DMS 273 (cell line): ENCODE measurements around the gene SRC.

Source experiments
- DNase-seq: peaks from one replicate; lab custom pipeline; 2025; ENCODE audit not compliant: unreplicated experiment; lab: John Stamatoyannopoulos, UW

The SRC gene

DNA sequence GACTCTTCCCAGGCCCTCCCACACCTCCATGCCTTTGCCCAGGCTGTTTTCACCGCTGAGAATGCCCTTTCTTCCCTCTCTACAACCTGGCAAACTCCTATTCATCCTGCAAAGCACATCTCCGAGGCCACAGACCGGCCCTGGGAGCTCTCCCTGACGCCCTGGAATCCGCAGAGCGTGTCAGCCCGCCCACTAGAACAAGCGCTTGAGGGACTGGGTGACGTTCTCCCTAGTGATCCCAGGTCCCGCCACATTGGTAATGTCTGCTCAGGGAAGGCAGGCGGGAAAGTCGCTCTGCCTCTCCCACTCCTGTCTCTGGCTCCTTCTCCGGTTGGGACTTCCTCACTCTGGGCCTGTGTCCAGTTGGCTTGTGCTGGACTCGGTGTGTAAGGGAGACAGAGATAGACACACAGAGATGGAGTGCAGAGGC, 61.6 kb downstream of the SRC start:
- peak; percentile 22 for DNase-seq

GRCh38 chr20:37408302-37409193, 62.6 kb downstream of the SRC start:
- DNase-seq = peak; percentile 69

DNA sequence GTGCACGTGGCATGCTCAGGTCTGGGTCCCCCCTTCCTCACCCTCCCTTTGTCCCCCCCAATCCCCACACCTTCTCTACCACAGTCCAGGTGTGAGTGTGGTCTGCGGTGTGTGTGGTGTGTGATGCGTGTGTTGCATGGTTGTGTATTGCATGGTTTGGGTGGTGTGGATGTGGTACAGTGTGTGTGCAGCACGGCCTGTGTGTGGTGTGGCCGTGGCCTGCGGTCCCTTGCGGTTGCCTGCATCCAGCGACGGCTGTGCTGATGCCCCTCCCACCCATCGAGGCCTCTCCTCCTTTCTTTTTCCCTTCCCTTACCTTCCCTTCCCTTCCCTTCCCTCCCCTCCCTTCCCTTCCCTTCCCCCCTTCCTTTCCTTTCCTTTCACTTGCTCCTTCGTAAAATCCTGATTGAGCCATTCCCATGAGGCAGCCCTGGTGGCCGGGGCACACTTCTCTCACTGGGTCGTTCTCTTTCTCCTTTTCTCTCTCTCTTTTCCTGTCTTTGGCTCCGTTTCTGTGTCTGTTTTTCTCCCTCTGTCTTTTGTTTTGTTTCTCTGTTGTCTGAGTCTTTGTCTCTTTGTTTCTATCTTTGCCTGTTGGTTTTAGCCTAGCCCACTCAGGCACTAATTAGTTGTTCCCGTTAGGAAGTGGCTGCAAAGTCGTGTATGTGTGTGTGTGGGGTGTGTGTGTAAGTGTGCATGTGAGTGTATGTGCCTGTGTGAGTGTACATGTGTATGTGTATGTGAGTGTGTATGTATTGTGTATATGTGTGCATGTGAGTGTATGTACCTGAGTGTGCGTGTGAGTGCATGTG, 65.7 kb downstream of the SRC start:
- DNase-seq = no peak

- no peak for DNase-seq
These were observed 67.0 kb downstream of the SRC start for GRCh38 chr20:37413023-37413334.

- no peak for DNase-seq
These were observed 67.4 kb downstream of the SRC start for GRCh38 chr20:37413379-37413778.

DNA sequence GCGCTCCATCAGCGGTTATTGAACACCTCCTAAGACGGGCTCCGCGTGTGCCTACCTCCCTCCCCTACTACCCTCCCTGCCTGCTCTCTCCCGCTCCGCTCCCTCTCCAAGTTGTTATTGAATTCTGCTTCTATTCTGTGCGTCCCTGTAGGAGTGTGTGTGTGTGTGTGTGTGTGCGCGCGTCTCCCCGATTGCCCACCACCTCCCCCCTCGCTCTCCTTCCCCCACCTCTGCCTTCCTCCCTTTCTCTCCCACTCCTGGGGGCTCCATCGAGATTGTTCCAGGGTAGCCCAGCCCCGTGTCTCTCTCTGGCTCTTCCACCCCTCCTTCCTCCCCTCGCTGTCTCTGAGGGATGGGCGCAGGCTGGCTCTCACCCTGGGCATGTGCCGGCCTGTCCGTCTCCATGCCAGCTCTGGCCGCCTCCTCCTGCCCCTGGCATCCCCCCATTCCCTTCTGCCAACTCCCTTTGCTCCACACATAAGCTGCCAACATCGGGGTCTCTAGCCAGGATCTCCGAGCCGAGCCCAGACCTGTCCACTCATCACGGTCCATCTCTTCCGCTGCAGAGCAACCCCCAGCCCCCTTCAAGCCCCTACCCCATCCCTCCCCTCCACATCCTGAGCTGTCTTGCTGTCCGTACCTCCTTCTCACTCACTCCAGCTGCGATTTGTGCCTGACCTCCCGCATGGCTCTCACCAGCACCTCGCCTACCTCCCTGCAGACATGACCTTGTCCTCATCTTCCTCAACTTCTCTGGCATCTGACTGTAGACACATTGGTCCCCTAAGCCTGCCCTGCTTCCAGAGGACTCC, 68.5 kb downstream of the SRC start:
- no peak for DNase-seq

DNA sequence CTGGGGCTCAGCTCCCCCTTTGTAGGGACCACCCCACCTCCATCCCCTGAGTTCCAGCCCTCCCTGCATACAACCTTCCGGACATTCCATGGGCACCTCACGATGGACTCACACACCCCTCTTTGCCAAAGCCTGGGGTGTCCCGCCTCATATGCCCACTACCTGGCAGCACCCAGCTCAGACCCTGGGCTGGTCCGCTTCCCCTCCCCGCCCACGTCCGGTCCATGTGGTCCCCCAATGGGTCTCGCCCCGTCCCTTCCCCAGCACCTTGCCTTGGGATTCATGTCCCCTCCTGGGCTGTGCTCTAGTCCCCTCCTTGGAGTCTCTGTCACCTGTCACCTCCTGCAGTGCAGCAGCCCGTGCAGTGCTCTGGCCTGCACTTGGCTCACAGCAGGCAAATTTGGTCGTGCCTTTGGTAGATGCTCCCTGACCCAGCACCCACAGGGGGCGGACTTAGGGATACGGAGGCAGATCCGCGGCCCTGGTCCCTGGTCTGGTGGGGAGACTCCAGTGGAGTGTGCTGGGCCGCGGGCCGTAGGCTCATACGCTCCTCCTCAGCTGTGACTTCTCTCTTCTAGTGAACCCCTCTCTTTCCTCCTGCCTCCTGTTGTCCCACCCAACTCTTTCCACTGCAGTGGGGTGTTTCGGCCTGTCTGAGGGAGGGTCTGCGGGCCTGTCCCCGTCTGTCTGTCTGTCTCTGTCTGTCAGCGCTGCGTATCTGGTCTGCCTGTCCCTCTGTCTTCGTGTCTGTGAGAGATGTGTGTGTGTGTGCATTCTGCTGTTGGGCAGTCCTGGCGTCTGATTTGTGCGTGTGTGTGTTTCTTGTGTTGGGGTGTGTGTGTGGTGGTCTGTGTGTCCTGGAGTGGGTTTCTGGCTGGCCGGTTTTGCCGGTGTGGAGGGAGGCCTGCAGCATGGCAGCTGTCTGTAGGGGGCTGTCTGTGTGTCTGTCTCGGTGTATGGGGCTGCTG, 69.5 kb downstream of the SRC start:
- DNase-seq = no peak

DNA sequence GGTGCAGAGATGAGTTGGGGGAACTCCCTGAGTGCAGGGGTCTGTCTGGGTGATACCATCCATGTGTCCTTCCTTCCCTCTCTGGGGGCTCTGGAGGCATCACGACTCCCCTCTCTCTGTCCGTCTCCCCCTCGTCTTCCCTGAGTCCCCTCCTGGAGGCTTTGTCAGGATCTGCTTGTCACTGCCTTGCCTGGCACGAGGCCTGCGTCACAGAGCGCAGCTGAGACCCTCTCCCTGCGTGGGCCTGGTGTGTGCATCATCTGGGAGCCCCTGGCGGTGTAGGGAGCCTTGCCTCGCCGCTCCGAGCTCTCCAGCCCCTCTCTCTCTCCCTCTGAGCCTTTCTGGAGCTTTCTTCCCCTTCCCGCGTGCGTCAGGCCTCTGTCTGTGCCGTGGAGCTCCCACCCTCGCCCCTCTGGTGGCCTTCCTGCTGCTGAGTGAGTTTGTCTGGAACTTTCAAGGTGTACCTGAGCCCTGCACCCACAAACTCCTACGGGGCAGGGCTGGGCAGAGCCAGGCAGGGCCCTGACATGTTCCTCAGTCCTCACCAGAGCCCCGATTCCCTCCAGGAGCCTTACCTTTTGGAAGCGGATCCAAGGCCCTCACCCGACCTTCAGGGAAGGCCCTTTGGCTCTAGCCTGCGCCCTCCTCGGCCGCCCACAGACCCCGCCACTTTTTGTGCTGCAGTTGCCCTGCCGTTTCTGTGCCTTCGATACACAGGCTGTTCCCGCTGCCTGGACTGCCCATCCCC, 70.3 kb downstream of the SRC start:
- no peak for DNase-seq

- no peak for DNase-seq
These were observed 71.1 kb downstream of the SRC start for GRCh38 chr20:37416848-37417616.

DNA sequence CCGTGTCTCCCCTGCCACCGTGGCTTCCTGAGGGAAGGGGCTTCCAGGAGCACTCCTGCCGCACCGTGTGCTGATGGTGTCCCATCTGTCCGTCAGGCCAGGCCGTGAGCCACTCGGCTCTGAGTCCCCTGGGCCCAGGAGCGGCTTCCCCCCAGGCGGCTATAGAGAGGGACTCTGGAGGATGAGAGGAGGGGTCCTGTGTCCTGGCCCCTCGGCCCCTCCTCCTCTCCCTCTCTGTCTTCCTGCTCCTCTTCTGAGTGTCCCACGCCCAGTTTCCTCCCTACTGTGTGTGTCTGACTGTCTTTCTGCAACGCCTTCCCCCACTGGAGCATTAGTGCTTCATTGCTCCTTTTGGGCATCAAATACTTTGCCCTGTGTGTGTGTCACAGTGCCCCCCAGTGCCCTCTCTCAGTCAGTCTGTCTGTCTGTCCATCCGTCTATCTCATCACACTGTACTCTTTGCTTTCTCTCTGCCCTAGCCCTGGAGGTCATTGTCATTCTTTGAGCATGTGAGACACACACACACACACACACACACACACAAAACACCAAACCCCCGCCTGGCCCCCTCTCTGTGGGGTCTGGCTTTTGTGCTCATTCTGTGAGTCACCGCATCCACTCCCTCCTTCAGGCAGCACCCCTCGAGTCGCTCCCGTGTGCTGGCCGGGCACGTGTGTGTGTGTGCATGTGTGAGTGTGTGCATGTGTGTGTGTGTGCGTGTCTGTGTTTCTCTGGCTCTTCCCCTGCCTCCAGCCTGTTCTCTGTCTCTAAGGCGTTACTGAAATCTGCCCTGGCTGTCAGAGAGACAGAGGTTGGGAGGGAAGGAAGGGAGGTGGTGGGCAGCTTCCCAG, 71.9 kb downstream of the SRC start:
- DNase-seq = no peak

GRCh38 chr20:37418591-37419109, 72.7 kb downstream of the SRC start:
- no peak for DNase-seq

DNA sequence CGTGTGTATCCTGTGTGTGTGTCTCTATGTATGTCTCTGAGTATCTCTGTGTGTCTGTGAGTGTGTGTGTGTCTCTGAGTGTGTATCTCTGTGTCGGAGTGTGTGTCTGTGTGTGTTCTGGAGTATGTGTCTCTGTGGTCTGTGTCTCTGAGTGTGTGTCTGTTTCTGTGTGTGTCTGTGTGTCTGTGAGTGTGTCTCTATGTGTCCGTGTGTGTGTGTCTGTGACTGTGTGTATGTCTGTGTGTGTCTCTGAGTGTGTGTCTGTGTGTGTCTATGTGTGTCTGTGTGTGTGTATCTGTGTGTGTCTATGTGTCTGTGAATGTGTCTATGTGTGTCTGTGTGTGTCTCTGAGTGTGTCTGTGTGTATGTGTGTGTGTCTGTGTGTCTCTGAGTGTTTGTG, 73.4 kb downstream of the SRC start:
- DNase-seq = no peak

GRCh38 chr20:37419774-37420542, 74.0 kb downstream of the SRC start:
- no peak for DNase-seq

DNA sequence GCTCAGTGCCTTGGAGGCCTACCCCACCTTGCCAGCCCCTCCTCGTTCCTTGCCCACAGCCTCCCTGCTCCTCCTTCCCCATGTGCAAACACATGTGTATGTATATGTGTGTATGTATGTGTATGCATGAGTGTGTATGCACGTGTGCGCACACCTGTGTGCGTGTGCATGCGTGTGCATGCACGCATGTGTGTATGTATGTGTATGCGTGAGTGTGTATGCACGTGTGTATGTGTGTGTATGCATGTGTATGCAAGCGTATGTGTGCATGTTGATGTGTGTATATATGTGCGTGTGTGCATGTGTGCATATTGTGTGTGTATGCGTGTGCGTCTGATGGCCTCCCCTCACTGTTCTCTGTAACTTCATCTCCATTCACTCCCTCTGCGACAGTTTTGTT, 74.7 kb downstream of the SRC start:
- DNase-seq = no peak

GRCh38 chr20:37421060-37421905, 75.3 kb downstream of the SRC start:
- no peak for DNase-seq

GRCh38 chr20:37421988-37422387, 76.0 kb downstream of the SRC start:
- no peak for DNase-seq
